ENCODE data around the gene CDKN2D. TPM values are rescaled to one million over a fixed set of nuclear protein-coding genes. Genes with fewer than 3 reads are reported as not detected.
A peak's percentile ranks its signal among the peaks of the same experiment; 100 is the strongest.
"Not testable (repeated sequence)": the region's sequence is repeated elsewhere in the genome, so short reads cannot be mapped to it uniquely, and the experiment has no call there.

CDKN2D gene
- total RNA-seq, 1 donor from 2014 or later = 12.0 TPM

- H3K4me1 Mint-ChIP-seq (ENCODE audit: low read depth) = no peaks in the 10 kb centered on the region
- H3K9me3 Mint-ChIP-seq (ENCODE audit: low read depth) = no peaks in the 10 kb centered on the region
- no peak for TF ChIP-seq CTCF (IDR thresholded peaks at IDR 0.05)
- no peak overlapping the region for H3K27ac Mint-ChIP-seq (ENCODE audit: unreplicated experiment)
- peaks cover 23% of the 10 kb centered on the region for H3K36me3 Mint-ChIP-seq (ENCODE audit: low read depth)
- no peaks in the 10 kb centered on the region for H3K27me3 Mint-ChIP-seq (ENCODE audit: low read depth)
- H3K4me3 Mint-ChIP-seq (ENCODE audit: unreplicated experiment) = no peak overlapping the region
- no peak for DNase-seq (ENCODE audit: low spot score)
Observed at GRCh38 chr19:10553943-10554381, 14.8 kb downstream of the CDKN2D start.

- H3K27ac Mint-ChIP-seq (ENCODE audit: unreplicated experiment) = no peak overlapping the region
- H3K4me1 Mint-ChIP-seq (ENCODE audit: low read depth) = no peaks in the 10 kb centered on the region
- peaks cover 25% of the 10 kb centered on the region for H3K36me3 Mint-ChIP-seq (ENCODE audit: low read depth)
- no peak for DNase-seq (ENCODE audit: low spot score)
- H3K27me3 Mint-ChIP-seq (ENCODE audit: low read depth) = no peaks in the 10 kb centered on the region
- H3K4me3 Mint-ChIP-seq (ENCODE audit: unreplicated experiment) = no peak overlapping the region
- no peaks in the 10 kb centered on the region for H3K9me3 Mint-ChIP-seq (ENCODE audit: low read depth)
- no peak for TF ChIP-seq CTCF (IDR thresholded peaks at IDR 0.05)
Observed at GRCh38 chr19:10553087-10553667, 15.6 kb downstream of the CDKN2D start.

GRCh38 chr19:10552510-10553053 lies 16.2 kb downstream of the CDKN2D start:
- Mint-ChIP-seq H3K4me3 (ENCODE audit: unreplicated experiment) (no peak overlapping the region), H3K36me3 (ENCODE audit: low read depth) (peaks cover 25% of the 10 kb centered on the region), H3K9me3 (ENCODE audit: low read depth) (no peaks in the 10 kb centered on the region), H3K27ac (ENCODE audit: unreplicated experiment) (no peak overlapping the region), H3K27me3 (ENCODE audit: low read depth) (no peaks in the 10 kb centered on the region), H3K4me1 (ENCODE audit: low read depth) (no peaks in the 10 kb centered on the region)
- no peak for DNase-seq (ENCODE audit: low spot score)
- TF ChIP-seq CTCF (IDR thresholded peaks at IDR 0.05) = no peak

- Mint-ChIP-seq H3K4me1 (ENCODE audit: low read depth) (no peaks in the 10 kb centered on the region), H3K27me3 (ENCODE audit: low read depth) (no peaks in the 10 kb centered on the region), H3K4me3 (ENCODE audit: unreplicated experiment) (no peak overlapping the region), H3K9me3 (ENCODE audit: low read depth) (no peaks in the 10 kb centered on the region), H3K27ac (ENCODE audit: unreplicated experiment) (no peak overlapping the region), H3K36me3 (ENCODE audit: low read depth) (peaks cover 27% of the 10 kb centered on the region)
- DNase-seq (ENCODE audit: low spot score) = peak; percentile 92
- TF ChIP-seq CTCF (IDR thresholded peaks at IDR 0.05) = peak; percentile 57
Observed at GRCh38 chr19:10551698-10552301, 17.0 kb downstream of the CDKN2D start.

- H3K4me3 Mint-ChIP-seq (ENCODE audit: unreplicated experiment); DNase-seq (ENCODE audit: low spot score); H3K9me3 Mint-ChIP-seq (ENCODE audit: low read depth); H3K4me1 Mint-ChIP-seq (ENCODE audit: low read depth); H3K27ac Mint-ChIP-seq (ENCODE audit: unreplicated experiment); H3K27me3 Mint-ChIP-seq (ENCODE audit: low read depth): not testable (repeated sequence)
- H3K36me3 Mint-ChIP-seq (ENCODE audit: low read depth) = peaks cover 27% of the 10 kb centered on the region
Observed at GRCh38 chr19:10551006-10551405, 17.8 kb downstream of the CDKN2D start.
